K562 (cell line): ENCODE measurements around the gene GARIN5B. TPM values are rescaled to one million over a fixed set of nuclear protein-coding genes. Genes with fewer than 3 reads are reported as not detected.
"Not testable (repeated sequence)": the region's sequence is repeated elsewhere in the genome, so short reads cannot be mapped to it uniquely, and the experiment has no call there.

Experiments
- ATAC-seq: fragments of 200-7000 bp; cut with Tn5 transposase; 3 replicates; pipeline ENCODE4 v1.9.1; 2020; ENCODE audit warnings: moderate library complexity
- BruUV-seq: library from RNA; stranded (reverse); fragments of 400-500 nt; replicated peaks from 2 replicates; lab custom pipeline; 2021; lab: Mats Ljungman, UMichigan
- CTCF ChIA-PET: fragments of 300-600 bp; formaldehyde crosslinking; extraction: SDS; loops from one replicate; lab custom pipeline; 2021; ENCODE audit warnings: low intra/inter-chr PET ratio; lab: Yijun Ruan, JAX
- POLR2A ChIA-PET: fragments of 300-600, 350-650 bp; sonication (Branson Sonifier 250); formaldehyde crosslinking; extraction: SDS; loops from one replicate; lab custom pipeline; 2021; ENCODE audit warnings: antibody characterized with exemption, inconsistent platforms; lab: Yijun Ruan, JAX
- DNase-seq, 4 experiments: peaks; one replicate each; pipeline versions ENCODE4 v3.0.0 to v3.0.0-alpha.2; 2011 to 2018; ENCODE audit warnings: low spot score in 3 of 4, mixed read lengths in 3 of 4; ENCODE audit errors: extremely low read depth in 1 of 4
- FAIRE-seq: peaks from 2 replicates; lab custom pipeline; 2011; peaks lifted over from hg19 to GRCh38; lab: Jason Lieb, UNC
- H2AFZ ChIP-seq: 2 replicates; pipeline ENCODE4 v1.6.0; 2011; ENCODE audit warnings: low read depth, low read length, control low read depth, inconsistent platforms
- H3K27ac ChIP-seq: fragments of 200-600 bp; 3 replicates; pipeline ENCODE4 v1.8.0; 2011; ENCODE audit warnings: low read depth, mild to moderate bottlenecking, control low read depth, inconsistent platforms, low read length, moderate library complexity, mixed read lengths; ENCODE audit errors: extremely low read depth
- H3K27me3 ChIP-seq, 2 experiments: fragments of 300-600 bp in 1 of 2; 2 replicates in 1 of 2; 3 replicates in 1 of 2; pipeline versions ENCODE4 v1.6.0 to v1.8.0; 2011; ENCODE audit warnings: inconsistent platforms in 2 of 2, low read length in 2 of 2, mild to moderate bottlenecking in 1 of 2, mixed read lengths in 1 of 2, moderate library complexity in 1 of 2; ENCODE audit not compliant: control insufficient read depth in 2 of 2, insufficient read depth in 2 of 2
- H3K36me3 ChIP-seq: fragments of 300-600 bp; 3 replicates; pipeline ENCODE4 v1.8.0; 2011; ENCODE audit warnings: mild to moderate bottlenecking, low read length, inconsistent platforms; ENCODE audit not compliant: control insufficient read depth, insufficient read depth
- H3K4me1 ChIP-seq, 2 experiments: fragments of 200-600 bp in 1 of 2; replicated peaks in 1 of 2; 2 replicates in 1 of 2; 3 replicates in 1 of 2; pipeline versions ENCODE4 v1.5.1 to v1.8.0; 2011; ENCODE audit warnings: inconsistent platforms in 2 of 2, low read length in 2 of 2, mild to moderate bottlenecking in 1 of 2, mixed read lengths in 1 of 2, moderate library complexity in 1 of 2; ENCODE audit not compliant: control insufficient read depth in 2 of 2, insufficient read depth in 2 of 2
- H3K4me2 ChIP-seq: 2 replicates; pipeline ENCODE4 v1.6.1; 2011; ENCODE audit warnings: low read length, control low read depth, inconsistent platforms, mixed read lengths; ENCODE audit not compliant: insufficient read depth
- H3K4me3 ChIP-seq: fragments of 200-600 bp; sonication (generic), shearing (Covaris generic); 2 replicates; pipeline ENCODE4 v1.5.1; 2016; ENCODE audit warnings: control low read depth, inconsistent platforms
- H3K79me2 ChIP-seq: fragments of 200-600 bp; 3 replicates; pipeline ENCODE4 v1.8.0; 2011; ENCODE audit warnings: low read length, inconsistent platforms; ENCODE audit not compliant: control insufficient read depth, insufficient read depth
- H3K9ac ChIP-seq, 2 experiments: 2 replicates each; pipeline versions ENCODE4 v1.6.0 to v1.6.1; 2011; ENCODE audit warnings: low read depth in 2 of 2, low read length in 2 of 2, control low read depth in 1 of 2, inconsistent platforms in 1 of 2, mild to moderate bottlenecking in 1 of 2, mixed read lengths in 1 of 2; ENCODE audit not compliant: insufficient read depth in 1 of 2
- H3K9me1 ChIP-seq: one replicate; pipeline ENCODE4 v1.6.0; 2011; ENCODE audit warnings: inconsistent platforms, mild to moderate bottlenecking, low read length, moderate library complexity; ENCODE audit not compliant: control insufficient read depth, insufficient read depth
- H3K9me3 ChIP-seq: replicated peaks from 2 replicates; pipeline ENCODE4 v1.5.1; 2011; ENCODE audit warnings: low read depth, low read length, inconsistent platforms; ENCODE audit not compliant: control insufficient read depth, insufficient read depth
- H4K20me1 ChIP-seq: replicated peaks from 2 replicates; pipeline ENCODE4 v1.6.1; 2011; ENCODE audit warnings: low read length, inconsistent platforms, mixed read lengths; ENCODE audit not compliant: control insufficient read depth, insufficient read depth
- ATF7 ChIP-seq: fragments of 450-650 bp; IDR thresholded peaks from 2 replicates; pipeline ENCODE4 v1.7.1; 2014; ENCODE audit warnings: mild to moderate bottlenecking, moderate library complexity
- CHAMP1 ChIP-seq: fragments of 450-650 bp; IDR thresholded peaks from 2 replicates; pipeline ENCODE4 v1.6.1; 2016; ENCODE audit warnings: mild to moderate bottlenecking
- JUND ChIP-seq, 2 experiments: IDR thresholded peaks; 2 replicates in 1 of 2; 3 replicates in 1 of 2; pipeline ENCODE4 v1.6.1; 2011; ENCODE audit warnings: borderline replicate concordance in 2 of 2, low read depth in 2 of 2, low read length in 2 of 2, improper control_type of control experiment in 1 of 2, missing biosample characterization in 1 of 2, missing genetic modification characterization in 1 of 2, missing genetic modification reagents in 1 of 2
- ZNF384 ChIP-seq: IDR thresholded peaks from 2 replicates; pipeline ENCODE4 v1.6.1; 2012; ENCODE audit warnings: low read depth, low read length, improper control_type of control experiment
- WGBS: fragments of 100-300 bp; shearing (Covaris generic); methylation state at CpG from one replicate; pipeline ENCODE4 v1.1.6; 2016; ENCODE audit warnings: low coverage, mixed read lengths; ENCODE audit not compliant: insufficient coverage; ENCODE audit errors: missing lambda C conversion rate; 5-methylcytosine and 5-hydroxymethylcytosine counted together
- in situ Hi-C: fragments of 300-500 bp; cut with MboI; formaldehyde crosslinking; loops from 4 replicates; pipeline ENCODE4 v1.15.0; 2018; ENCODE audit warnings: inconsistent platforms, mixed read lengths
- intact Hi-C: fragments of 100-400 bp; cut with micrococcal nuclease; formaldehyde crosslinking; loops from 2 replicates; pipeline ENCODE4 v1.14.2; 2022
- polyA plus RNA-seq, 8 experiments: library from polyadenylated mRNA; depleted of rRNA in 4 of 8; stranded (reverse) in 5 of 8; unstranded in 3 of 8; fragments of >200 nt; fragmentation: Nextera tagmentation in 2 of 8; fragmentation: Illumina TruSeq in 1 of 8; extraction: Ambion mirVana in 2 of 8; extraction: Trizol in 1 of 8; gene quantifications; 2 replicates each; pipeline versions ENCODE4 v1.2.1 to v1.2.3, GENCODE V29; 2011 to 2014; ENCODE audit warnings: inconsistent platforms in 1 of 8, missing spikeins in 1 of 8
- total RNA-seq, 7 experiments: library from RNA; depleted of rRNA in 6 of 7; stranded (reverse); fragments of >200 nt in 6 of 7; fragmentation: Illumina TruSeq in 2 of 7; extraction: Trizol in 2 of 7; gene quantifications; 2 replicates each; pipeline versions ENCODE4 v1.2.1 to v1.2.3, GENCODE V29; 2011 to 2021; ENCODE audit warnings: low replicate concordance in 1 of 7
- TF ChIP-seq, protein P1 (sequence below): fragments of 450-650 bp; IDR thresholded peaks from 2 replicates; pipeline ENCODE4 v1.6.1; 2018; ENCODE audit warnings: mild to moderate bottlenecking, low read depth; ENCODE audit not compliant: partially characterized antibody

Gene GARIN5B
- total and polyA plus RNA-seq, 9 of the 15 experiments (the other 6 are each of a cell fraction or from before 2014, with no cell fraction given), result not detected

- TF ChIP-seq, protein P1, sequence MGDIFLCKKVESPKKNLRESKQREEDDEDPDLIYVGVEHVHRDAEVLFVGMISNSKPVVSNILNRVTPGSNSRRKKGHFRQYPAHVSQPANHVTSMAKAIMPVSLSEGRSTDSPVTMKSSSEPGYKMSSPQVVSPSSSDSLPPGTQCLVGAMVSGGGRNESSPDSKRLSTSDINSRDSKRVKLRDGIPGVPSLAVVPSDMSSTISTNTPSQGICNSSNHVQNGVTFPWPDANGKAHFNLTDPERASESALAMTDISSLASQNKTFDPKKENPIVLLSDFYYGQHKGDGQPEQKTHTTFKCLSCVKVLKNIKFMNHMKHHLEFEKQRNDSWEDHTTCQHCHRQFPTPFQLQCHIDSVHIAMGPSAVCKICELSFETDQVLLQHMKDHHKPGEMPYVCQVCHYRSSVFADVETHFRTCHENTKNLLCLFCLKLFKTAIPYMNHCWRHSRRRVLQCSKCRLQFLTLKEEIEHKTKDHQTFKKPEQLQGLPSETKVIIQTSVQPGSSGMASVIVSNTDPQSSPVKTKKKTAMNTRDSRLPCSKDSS, result no peak
- peak; percentile 53 for TF ChIP-seq JUND (IDR thresholded peaks at IDR 0.05; ENCODE audit: borderline replicate concordance, low read depth, low read length)
- no peak for TF ChIP-seq JUND (tag; IDR thresholded peaks at IDR 0.05; ENCODE audit: borderline replicate concordance, low read depth, low read length)
- TF ChIP-seq ATF7, result peak; percentile 61; the same call in 1 of the 2 replicates
- TF ChIP-seq CHAMP1, result no peak
- TF ChIP-seq, all 486 proteins: peak for 7
Observed at GRCh38 chr19:55333870-55334269, 29.2 kb downstream of the GARIN5B start (continued).

DNA sequence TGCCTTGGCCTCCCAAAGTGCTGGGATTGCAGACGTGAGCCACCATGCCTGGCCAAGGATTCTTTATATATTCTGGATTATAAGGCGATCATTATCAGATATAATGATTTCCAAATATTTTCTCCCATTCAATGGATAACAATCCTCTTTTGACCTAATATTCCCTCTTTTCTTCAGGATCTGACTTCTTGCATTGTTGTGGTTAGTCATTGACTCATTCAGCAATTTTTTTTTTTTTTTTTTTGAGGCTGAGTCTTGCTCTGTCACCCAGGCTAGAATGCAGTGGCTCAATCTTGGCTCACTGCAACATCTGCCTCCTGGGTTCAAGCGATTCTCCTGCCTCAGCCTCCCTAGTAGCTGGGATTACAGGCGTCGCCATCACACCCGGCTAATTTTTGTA is 33.3 kb downstream of the GARIN5B start:
- H3K4me1 ChIP-seq, result peaks cover 10 to 20% of the 10 kb centered on the region in 2 experiments; a peak in 4 of 5 replicates
- not testable (repeated sequence) for H3K27ac ChIP-seq, H2AFZ ChIP-seq, H3K9me1 ChIP-seq, ATAC-seq
- TF ChIP-seq ZNF384, result 0 out of 2 replicates have a peak, but pooled peaks have one; percentile 39
- TF ChIP-seq, all 486 proteins: peak for 1; not testable (repeated sequence) for 485
- H3K9ac ChIP-seq, FAIRE-seq, POLR2A ChIA-PET, H3K27me3 ChIP-seq, H3K36me3 ChIP-seq, in situ Hi-C loops, CTCF ChIA-PET, intact Hi-C loops, H4K20me1 ChIP-seq, H3K9me3 ChIP-seq, H3K4me2 ChIP-seq, H3K4me3 ChIP-seq, DNase-seq, BruUV-seq, H3K79me2 ChIP-seq: not testable (repeated sequence)
- 75% methylated on average over 6 of the region's 6 CpGs for WGBS
